CD4-positive, alpha-beta T cell treated with Interleukin-6 for 4 hours (primary cell): Measurements from ENCODE around the gene P2RY14.
"Not testable (repeated sequence)": the region's sequence is repeated elsewhere in the genome, so short reads cannot be mapped to it uniquely, and the experiment has no call there.

Experiments
- DNase-seq: peaks from one replicate; pipeline ENCODE4 v3.0.0-alpha.2; 2020; ENCODE audit warnings: mixed read lengths

Gene P2RY14

DNA sequence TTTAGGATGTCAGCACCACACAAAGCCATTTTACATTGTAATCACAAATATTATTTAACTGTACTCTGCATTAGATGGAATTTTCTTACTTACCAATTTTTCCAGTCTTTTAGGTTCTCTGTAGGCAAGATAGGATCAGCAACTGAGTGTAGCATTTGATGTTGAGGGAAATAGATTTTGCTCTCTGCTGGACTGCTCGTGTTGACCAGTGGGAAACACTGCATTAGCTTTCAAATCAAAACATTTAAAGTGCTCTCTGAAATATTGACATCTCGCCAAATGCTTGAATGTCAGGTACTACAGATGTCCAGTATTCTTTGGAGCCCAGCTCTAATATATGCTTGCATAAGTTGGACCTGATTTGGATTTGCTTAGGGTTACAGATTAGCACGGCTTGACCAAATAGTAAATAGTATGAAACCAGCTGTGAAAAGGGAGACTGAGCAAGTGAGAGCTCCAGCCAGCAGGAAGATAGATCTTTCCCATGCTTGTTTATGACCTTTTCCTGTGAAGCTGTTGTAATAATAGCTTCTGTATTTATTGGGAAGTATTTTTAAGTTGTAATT lies 29.5 kb downstream of the P2RY14 start:
- no peak for DNase-seq

DNA sequence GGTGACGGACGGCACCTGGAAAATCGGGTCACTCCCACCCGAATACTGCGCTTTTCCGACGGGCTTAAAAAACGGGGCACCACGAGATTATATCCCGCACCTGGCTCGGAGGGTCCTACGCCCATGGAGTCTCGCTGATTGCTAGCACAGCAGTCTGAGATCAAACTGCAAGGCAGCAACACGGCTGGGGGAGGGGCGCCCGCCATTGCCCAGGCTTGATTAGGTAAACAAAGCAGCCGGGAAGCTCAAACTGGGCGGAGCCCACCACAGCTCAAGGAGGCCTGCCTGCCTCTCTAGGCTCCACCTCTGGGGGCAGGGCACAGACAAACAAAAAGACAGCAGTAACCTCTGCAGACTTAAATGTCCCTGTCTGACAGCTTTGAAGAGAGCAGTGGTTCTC lies 36.3 kb downstream of the P2RY14 start:
- DNase-seq: not testable (repeated sequence)

GRCh38 chr3:151236736-151237135 lies 41.6 kb downstream of the P2RY14 start:
- no peak for DNase-seq

- no peak for DNase-seq
Measured at GRCh38 chr3:151236316-151236715, 42.0 kb downstream of the P2RY14 start.

DNA sequence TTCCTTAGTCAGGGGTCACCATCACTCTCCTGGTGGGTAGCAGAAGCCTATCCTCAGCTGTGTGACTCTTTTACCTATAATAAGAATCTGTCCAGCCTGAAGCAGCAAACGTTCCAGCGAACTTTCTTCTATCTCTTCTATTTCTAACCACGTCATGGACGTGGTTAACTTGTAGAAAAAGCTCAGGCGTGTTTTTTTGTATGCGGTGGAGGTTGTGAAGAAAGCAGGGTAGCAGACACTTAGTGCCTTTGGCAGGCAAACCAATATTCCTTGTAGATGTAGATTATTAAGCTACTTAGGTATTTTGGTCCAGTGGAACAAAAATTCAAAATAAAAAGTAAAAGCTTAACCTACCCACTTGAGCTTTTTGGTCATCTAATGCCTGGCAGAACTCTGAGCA lies 43.5 kb downstream of the P2RY14 start:
- DNase-seq: no peak

GRCh38 chr3:151232991-151233390 lies 45.4 kb downstream of the P2RY14 start:
- DNase-seq: no peak

DNA sequence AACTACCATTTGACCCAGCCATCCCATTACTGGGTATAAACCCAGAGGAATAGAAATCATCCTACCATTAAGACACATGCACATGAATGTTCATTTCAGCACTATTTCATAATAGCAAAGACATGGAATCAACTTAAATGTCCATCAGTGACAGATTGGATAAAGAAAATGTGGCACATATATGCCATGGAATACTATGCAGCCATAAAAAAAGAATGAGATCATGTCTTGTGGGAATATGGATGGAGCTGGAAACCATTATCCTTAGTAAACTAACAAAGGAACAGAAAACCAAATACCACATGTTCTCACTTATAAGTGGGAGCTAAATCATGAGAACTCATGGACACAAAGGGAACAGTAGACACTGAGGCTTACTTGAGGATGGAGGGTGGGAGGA lies 45.9 kb downstream of the P2RY14 start:
- DNase-seq: not testable (repeated sequence)

- DNase-seq: no peak
Measured at GRCh38 chr3:151230646-151231045, 47.7 kb downstream of the P2RY14 start.

DNA sequence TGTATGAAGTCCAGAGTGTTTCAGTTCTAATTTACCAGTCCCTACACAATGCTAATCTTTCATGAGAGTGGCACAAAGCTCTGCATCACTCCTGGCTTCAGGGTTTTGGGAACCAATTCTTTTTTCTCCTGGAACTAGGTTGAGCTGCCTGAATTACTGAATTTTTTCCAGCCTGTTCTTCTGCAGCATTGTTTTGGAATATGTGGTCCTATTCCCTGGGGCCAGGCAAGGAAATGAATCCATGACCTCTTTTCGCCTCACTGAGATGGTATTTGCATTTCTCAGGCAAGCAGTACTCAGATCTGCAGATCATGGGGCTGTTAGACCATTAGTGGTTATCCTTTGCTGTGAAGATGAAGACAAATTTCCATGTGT lies 49.7 kb downstream of the P2RY14 start:
- DNase-seq: no peak

DNA sequence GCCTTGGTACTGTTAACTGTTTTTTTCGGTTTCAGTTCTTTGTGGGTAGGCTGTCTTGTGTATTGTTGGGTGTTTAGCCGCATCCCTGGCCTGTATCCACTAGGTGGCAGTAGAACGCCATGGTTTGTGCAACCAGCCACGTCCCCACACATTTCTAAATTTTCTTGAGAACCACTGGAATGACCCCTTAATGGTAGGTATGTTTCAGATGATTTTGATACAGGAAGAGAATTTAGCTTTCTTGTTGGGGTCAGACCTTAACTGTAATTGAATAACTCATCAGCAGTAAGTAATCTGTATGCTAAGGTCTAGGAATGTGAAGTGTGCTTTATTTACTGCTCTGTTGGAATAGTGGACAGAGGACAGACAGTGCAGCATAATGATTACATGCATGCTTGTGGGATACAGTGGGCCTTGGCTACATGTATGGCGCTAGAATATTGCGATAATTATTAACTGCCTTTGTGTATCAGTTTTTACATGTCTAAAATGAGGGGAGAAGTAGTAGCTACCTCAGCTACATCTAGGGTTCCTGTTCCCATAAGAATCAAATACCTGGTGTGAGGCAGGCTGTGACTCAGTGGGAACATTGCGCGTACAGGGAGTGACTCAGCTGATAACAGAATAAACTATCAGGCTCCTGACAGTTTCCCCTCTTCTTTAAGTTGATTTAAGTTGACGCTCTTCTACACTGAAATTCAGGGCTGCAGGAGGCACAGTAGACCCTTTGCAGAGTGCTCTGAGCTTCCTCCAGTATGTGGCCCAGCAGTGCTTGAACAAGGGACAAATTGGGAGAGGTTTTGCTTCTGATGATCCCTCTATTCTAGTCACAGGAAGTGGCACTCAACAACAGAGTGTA lies 50.3 kb downstream of the P2RY14 start:
- peak; percentile 85 for DNase-seq

- DNase-seq: no peak
Measured at GRCh38 chr3:151227266-151227806, 51.0 kb downstream of the P2RY14 start.

- DNase-seq: no peak
Measured at GRCh38 chr3:151226825-151227224, 51.5 kb downstream of the P2RY14 start.

DNA sequence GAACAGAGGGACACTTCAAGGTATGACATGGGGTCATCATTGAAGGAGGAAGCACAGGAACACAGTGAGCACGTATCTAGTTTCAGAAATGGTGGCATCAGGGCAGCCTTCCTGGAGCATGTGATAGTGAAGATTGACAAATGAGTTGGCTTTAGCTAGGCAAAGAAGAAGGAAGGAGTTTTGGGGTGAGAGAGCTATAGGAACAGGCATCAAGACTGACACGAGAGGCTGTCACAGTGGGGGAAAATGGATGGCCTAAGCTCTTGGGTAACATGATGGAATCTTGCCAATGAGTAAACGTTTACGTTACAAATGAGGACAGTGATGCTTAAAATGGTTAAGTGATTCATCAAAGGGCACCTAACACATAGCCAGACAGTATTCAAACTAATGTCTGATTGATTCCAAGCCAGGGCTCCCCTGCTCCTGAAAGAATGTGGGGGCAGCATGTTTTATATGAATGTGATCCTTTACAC lies 52.2 kb downstream of the P2RY14 start:
- no peak for DNase-seq

DNA sequence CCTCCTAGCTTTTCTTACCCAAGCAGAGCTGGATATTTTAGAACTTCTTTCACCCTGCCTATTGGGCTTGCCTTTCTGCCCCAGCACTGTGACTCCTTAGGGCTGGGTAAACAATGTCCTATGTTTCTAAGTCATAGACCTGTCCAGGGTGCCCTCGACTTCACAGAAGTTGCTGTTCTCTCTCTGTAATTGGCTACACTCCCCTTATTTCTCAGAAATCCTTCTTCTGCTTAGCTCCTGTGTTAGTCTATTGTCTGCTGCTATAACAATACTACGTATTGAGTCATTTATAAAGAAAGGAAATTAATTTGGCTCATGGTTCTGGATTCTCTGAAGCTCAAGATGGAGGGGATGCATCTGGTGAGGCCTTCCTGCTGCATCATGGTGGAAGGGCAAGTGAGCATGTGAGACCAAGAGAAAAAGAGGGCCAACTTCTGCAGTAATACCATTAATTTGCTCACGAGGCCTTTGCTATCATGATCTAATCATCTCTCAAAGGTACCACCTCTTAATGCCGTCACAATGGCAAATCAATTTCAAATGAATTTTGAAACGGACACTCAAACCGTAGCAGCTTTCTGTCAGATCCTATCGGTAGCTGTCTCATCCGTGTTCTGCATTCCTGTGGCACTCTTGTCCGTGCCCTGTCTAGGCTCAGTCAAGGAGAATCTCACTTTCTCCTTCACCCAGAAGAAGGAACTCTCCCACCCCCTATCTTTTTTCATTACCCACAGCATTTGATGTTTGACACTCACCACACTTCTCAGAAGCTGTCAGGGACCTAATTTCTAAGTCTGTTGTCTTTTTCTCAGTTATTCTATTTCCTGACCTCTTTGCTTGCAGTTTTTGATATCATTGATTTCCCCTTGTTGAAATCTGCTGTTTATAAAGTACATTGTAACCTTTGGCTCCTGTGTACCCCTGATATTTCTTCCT lies 53.0 kb downstream of the P2RY14 start:
- no peak for DNase-seq

DNA sequence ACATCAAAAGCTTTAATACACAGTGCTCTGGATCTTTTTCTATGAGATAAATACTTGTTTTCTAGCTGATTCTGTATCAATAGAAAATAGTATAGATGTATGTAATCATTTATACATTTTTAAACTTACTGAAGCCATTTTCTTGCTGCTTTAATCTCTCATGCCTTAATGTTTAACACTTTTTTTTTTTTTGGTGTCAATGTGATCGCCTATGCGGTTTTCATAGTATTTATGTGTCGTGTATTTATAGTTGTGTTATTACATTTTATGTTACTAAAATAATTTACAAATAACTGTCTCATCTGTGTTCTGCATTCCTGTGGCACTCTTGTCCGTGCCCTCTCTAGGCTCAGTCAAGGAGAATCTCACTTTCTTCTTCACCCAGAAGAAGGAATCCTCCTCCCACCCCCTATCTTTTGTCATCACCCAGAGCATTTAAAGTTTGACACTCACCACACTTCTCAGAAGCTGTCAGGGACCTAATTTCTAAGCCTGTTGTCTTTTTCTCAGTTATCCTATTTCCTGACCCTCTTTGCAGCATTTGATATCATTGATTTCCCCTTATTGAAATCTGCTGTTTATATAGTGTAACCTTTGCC lies 54.0 kb downstream of the P2RY14 start:
- no peak for DNase-seq

- DNase-seq: no peak
Measured at GRCh38 chr3:151219056-151219455, 59.3 kb downstream of the P2RY14 start.

DNA sequence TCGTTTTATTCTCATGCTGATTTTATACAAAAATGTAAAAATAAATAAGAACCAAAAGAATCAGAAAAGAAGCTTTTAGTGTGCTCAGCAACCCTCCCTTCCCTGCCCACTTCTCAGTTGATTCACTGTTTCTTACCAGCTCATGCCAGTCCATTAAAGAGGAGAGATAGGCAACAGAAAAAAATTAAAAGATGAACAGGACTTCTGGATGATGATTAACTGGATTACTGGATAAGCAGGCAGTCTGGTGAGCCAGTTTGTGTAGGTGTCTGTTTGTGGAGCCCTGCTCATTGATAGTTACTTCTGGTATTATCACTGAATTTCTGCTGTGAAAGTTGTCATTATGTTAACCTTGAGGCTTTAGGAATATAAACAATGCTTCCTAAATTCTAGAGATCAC lies 60.2 kb downstream of the P2RY14 start:
- DNase-seq: no peak

GRCh38 chr3:151216641-151217607 lies 61.4 kb downstream of the P2RY14 start:
- no peak for DNase-seq

DNA sequence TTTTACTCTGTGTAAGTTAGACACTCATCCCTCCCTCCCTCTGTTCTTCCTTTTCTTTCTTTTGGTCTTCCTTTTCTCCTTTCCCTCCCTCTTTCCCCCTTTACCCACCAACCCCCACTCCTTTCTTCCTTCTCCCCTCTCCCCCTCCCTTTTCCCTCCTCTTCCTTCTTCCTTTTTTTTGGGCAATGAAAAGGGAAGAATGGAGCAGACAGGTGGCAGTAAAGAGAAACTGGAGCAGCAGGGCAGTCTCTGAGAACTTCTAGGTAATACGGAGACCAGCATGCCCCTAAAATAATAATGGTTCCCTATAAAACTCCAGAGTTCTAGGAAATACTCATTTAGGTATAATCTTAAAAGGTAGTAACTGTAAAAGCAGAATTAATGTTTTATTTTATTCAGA lies 63.9 kb downstream of the P2RY14 start:
- DNase-seq: no peak

- no peak for DNase-seq
Measured at GRCh38 chr3:151213881-151214280, 64.5 kb downstream of the P2RY14 start.

- no peak for DNase-seq
Measured at GRCh38 chr3:151213151-151213550, 65.2 kb downstream of the P2RY14 start.
